Calu3 (cell line): Measurements from ENCODE around the gene MLLT6. TPM values are rescaled to one million over a fixed set of nuclear protein-coding genes. Genes with fewer than 3 reads are reported as not detected.

Experiments
- BruUV-seq: library from RNA; stranded (reverse); fragments of 400-500 nt; replicated peaks from 2 replicates; lab custom pipeline; 2021; lab: Mats Ljungman, UMichigan
- CTCF ChIA-PET: fragments of 300-600 bp; sonication (Branson Sonifier 250); formaldehyde crosslinking; loops from one replicate; lab custom pipeline; 2022; ENCODE audit warnings: antibody characterized with exemption; lab: Charles Lee
- DNase-seq: peaks from one replicate; pipeline ENCODE4 v3.0.0; 2022
- H3K27ac Mint-ChIP-seq: one replicate; pipeline ENCODE4 v1.8.0; 2022; ENCODE audit warnings: mixed read lengths; ENCODE audit not compliant: unreplicated experiment
- H3K27me3 Mint-ChIP-seq: one replicate; pipeline ENCODE4 v1.8.0; 2022; ENCODE audit warnings: mixed read lengths; ENCODE audit not compliant: unreplicated experiment
- H3K36me3 Mint-ChIP-seq: one replicate; pipeline ENCODE4 v1.8.0; 2022; ENCODE audit warnings: mild to moderate bottlenecking, moderate library complexity, mixed read lengths; ENCODE audit not compliant: insufficient read depth, unreplicated experiment
- H3K4me1 Mint-ChIP-seq: one replicate; pipeline ENCODE4 v1.8.0; 2022; ENCODE audit warnings: mild to moderate bottlenecking, low read depth, mixed read lengths; ENCODE audit not compliant: unreplicated experiment
- H3K4me3 Mint-ChIP-seq: one replicate; pipeline ENCODE4 v1.8.0; 2022; ENCODE audit warnings: mild to moderate bottlenecking, low read depth, moderate library complexity, mixed read lengths; ENCODE audit not compliant: unreplicated experiment
- H3K9me3 Mint-ChIP-seq: one replicate; pipeline ENCODE4 v1.8.0; 2022; ENCODE audit warnings: low read depth, mixed read lengths; ENCODE audit not compliant: unreplicated experiment
- CTCF ChIP-seq: fragments of 200-600 bp; IDR thresholded peaks from one replicate; pipeline ENCODE4 v1.8.0; 2022; ENCODE audit warnings: antibody characterized with exemption; ENCODE audit not compliant: unreplicated experiment
- intact Hi-C: fragments of 100-400 bp; cut with micrococcal nuclease; formaldehyde crosslinking; loops from one replicate; pipeline ENCODE4 v1.10.0; 2022; ENCODE audit not compliant: unreplicated experiment
- total RNA-seq: library from RNA; stranded (reverse); gene quantifications from 2 replicates; pipeline ENCODE4 v1.2.3, GENCODE V29; 2022

Gene MLLT6
- total RNA-seq, 1 experiment from 2014 or later, result 463 TPM

DNA sequence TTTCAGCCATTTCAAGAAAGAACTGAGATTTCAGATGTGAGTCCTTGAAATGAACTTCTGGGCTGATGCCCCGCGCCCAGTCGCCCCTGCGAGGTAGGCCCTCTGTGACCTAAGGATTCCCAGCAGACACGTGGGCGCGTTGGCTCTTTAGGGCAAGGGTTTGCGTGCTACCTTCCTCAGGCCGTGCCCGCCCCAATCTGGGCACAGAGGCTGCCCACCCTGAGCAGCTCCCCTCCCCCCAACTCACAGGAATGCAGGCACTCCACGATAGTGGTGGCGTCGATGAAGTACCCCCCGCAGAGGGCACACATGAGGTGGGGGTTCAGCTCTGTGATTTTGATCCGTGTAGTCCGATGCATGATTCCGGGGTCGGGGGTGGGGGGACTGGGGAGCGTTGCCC, 35.0 kb downstream of the MLLT6 start:
- no peak for TF ChIP-seq CTCF
- Mint-ChIP-seq H3K4me3 (no peak overlapping the region), H3K36me3 (peaks cover 99% of the 10 kb centered on the region), H3K27ac (no peak overlapping the region), H3K9me3 (no peaks in the 10 kb centered on the region), H3K4me1 (peaks cover 42% of the 10 kb centered on the region), H3K27me3 (no peaks in the 10 kb centered on the region)
- DNase-seq, result no peak
- BruUV-seq, result no TSS peak
- intact Hi-C loops, result no loop called here
- CTCF ChIA-PET, result no interaction called here

- intact Hi-C loops, result no loop called here
- no peak for TF ChIP-seq CTCF
- H3K36me3 Mint-ChIP-seq, result peaks cover 99% of the 10 kb centered on the region
- H3K27ac Mint-ChIP-seq, result no peak overlapping the region
- no peaks in the 10 kb centered on the region for H3K9me3 Mint-ChIP-seq
- CTCF ChIA-PET, result no interaction called here
- no peaks in the 10 kb centered on the region for H3K27me3 Mint-ChIP-seq
- H3K4me1 Mint-ChIP-seq, result peaks cover 40% of the 10 kb centered on the region
- no TSS peak for BruUV-seq
- no peak for DNase-seq
- no peak overlapping the region for H3K4me3 Mint-ChIP-seq
Measured at GRCh38 chr17:38740806-38741205, 35.7 kb downstream of the MLLT6 start.

DNA sequence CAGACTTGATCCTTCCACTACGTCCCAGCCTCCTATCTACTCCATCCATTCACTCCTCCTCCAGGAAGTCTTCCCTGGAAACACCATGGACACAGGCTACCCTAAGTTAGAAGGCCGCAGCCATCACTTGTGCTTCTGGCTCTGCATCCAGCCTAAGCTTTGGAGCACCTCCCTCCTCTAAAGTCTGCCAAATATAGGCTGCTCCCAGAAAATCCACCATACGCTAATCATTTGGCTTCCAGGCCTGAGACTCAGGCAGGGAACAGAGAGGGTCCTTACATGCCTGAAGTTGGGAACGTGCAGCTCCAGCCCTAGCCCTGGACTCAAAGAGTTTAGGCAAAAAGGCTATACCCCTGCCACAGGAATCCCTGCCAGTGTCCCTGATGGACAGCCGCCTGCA, 36.4 kb downstream of the MLLT6 start:
- Mint-ChIP-seq H3K4me1 (peaks cover 47% of the 10 kb centered on the region), H3K9me3 (no peaks in the 10 kb centered on the region), H3K4me3 (no peak overlapping the region), H3K27ac (no peak overlapping the region), H3K36me3 (peaks cover 99% of the 10 kb centered on the region), H3K27me3 (no peaks in the 10 kb centered on the region)
- CTCF ChIA-PET, result no interaction called here
- intact Hi-C loops, result no loop called here
- DNase-seq, result no peak
- no peak for TF ChIP-seq CTCF
- BruUV-seq, result no TSS peak

DNA sequence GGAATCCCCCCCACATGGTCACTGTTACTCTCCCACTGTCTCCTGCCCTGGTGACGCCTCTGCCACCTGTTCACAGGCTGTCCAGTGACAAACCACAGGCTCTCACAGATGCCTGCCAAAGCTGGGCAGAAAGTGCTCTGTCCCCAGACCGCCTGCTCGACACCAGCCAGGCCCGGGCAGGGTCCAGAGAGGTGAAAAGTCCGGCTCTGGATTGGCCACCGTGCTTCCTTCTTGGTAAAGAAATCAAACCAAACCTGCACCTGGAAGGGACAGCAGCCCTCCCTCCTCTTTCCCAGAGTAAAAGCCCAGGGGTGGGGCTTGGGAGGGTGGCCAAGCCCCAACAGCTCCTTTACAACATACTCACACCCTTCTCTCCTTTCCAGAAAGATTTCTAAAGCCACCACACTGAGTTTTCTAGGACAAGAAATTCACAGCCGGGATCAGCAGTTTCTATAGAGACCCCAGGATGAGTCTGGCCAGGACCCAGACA, 36.9 kb downstream of the MLLT6 start:
- Mint-ChIP-seq H3K36me3 (peaks cover 99% of the 10 kb centered on the region), H3K4me1 (peaks cover 52% of the 10 kb centered on the region), H3K9me3 (no peaks in the 10 kb centered on the region), H3K27ac (no peak overlapping the region), H3K27me3 (no peaks in the 10 kb centered on the region), H3K4me3 (no peak overlapping the region)
- CTCF ChIA-PET, result no interaction called here
- DNase-seq, result no peak
- intact Hi-C loops, result no loop called here
- no TSS peak for BruUV-seq
- TF ChIP-seq CTCF, result no peak
